Measurements from ENCODE around the gene KRT74.

GRCh38 chr12:52539083-52539820, 34.4 kb downstream of the KRT74 start:
- TF ChIP-seq POLR2AphosphoS5 (IDR thresholded peaks at IDR 0.05; ENCODE audit: low read depth, low read length) (no peak), CTCF (IDR thresholded peaks at IDR 0.05) (no peak), REST (IDR thresholded peaks at IDR 0.05; ENCODE audit: insufficient read depth in 1 of 2, low read depth in 2 of 2, low read length in 1 of 2) (no peak), SIN3A (IDR thresholded peaks at IDR 0.05; ENCODE audit: borderline replicate concordance, insufficient read depth, low read depth, low read length) (no peak)
